Thymus (tissue), 11 donors: ENCODE results near the gene ACADSB. TPM values are rescaled to one million over a fixed set of nuclear protein-coding genes. Genes with fewer than 3 reads are reported as not detected.

ENCODE experiments used
- DNase-seq, 9 donors: peaks; one replicate each; pipeline ENCODE4 v3.0.0-alpha.2; 2013; ENCODE audit warnings: low spot score in 9 of 9, low read depth in 6 of 9, missing footprints in 1 of 9
- H3K27ac ChIP-seq, 2 donors: one replicate each; pipeline ENCODE4 v1.5.1; 2013; ENCODE audit warnings: control low read depth in 1 of 2, low read depth in 1 of 2, low read length in 1 of 2, mild to moderate bottlenecking in 1 of 2, moderate library complexity in 1 of 2
- H3K27me3 ChIP-seq, 2 donors: one replicate each; pipeline ENCODE4 v1.5.1; 2013; ENCODE audit warnings: low read length in 1 of 2; ENCODE audit not compliant: control insufficient read depth in 2 of 2, insufficient read depth in 1 of 2
- H3K36me3 ChIP-seq, 2 donors: one replicate each; pipeline ENCODE4 v1.5.1; 2013; ENCODE audit warnings: low read length in 1 of 2, mild to moderate bottlenecking in 1 of 2, moderate library complexity in 1 of 2; ENCODE audit not compliant: control insufficient read depth in 2 of 2, insufficient read depth in 2 of 2
- H3K4me1 ChIP-seq, 2 donors: one replicate each; pipeline ENCODE4 v1.5.1; 2013; ENCODE audit warnings: low read length in 2 of 2; ENCODE audit not compliant: control insufficient read depth in 2 of 2, insufficient read depth in 2 of 2
- H3K4me3 ChIP-seq, 2 donors: one replicate each; pipeline ENCODE4 v1.5.1; 2013; ENCODE audit warnings: low read length in 2 of 2, control low read depth in 1 of 2, mild to moderate bottlenecking in 1 of 2
- H3K9me3 ChIP-seq, 2 donors: one replicate each; pipeline ENCODE4 v1.5.1; 2013; ENCODE audit warnings: low read length in 1 of 2, mild to moderate bottlenecking in 1 of 2; ENCODE audit not compliant: control insufficient read depth in 2 of 2, insufficient read depth in 1 of 2
- WGBS: extraction: QIAGEN DNeasy Blood & Tissue Kit; methylation state at CpG from one replicate; pipeline ENCODE4 v1.1.7; 2013; 5-methylcytosine and 5-hydroxymethylcytosine counted together
- polyA plus RNA-seq: library from polyadenylated mRNA; stranded (reverse); fragments of 200-250 nt; gene quantifications from one replicate; pipeline ENCODE4 v1.2.3, GENCODE V29; 2013
- total RNA-seq: library from RNA; stranded (reverse); fragments of 120-200 nt; gene quantifications from one replicate; pipeline ENCODE4 v1.2.4, GENCODE V29; 2013
- donor health status: healthy.

Gene ACADSB
- total and polyA plus RNA-seq, 2 donors, result 5.9 to 11.0 TPM

DNA sequence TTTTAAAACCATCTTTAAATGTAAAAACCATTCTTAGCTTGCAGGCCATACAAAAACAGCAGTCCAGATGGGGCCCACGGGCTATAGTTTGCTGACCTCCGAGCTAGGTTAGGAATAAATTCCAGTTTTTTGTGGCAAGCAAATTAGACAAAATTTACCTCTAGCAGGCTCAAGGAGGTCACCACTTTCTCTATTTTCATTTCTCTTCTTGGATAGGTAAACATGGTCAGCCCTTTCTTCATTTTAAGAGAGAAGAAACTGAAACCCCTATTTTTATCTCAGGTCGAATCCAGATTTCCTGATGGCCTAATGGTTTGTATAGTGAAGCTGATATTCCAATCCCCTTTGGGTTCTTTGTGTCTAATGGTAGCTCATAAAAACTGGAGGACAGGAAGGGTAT is 10.9 kb upstream of the ACADSB start:
- Histone ChIP-seq H3K4me3 (no peak overlapping the region), H3K9me3 (no peaks in the 10 kb centered on the region), H3K27me3 (no peaks in the 10 kb centered on the region), H3K4me1 (no peaks in the 10 kb centered on the region), H3K27ac (no peak overlapping the region), H3K36me3 (peaks cover 31 to 35% of the 10 kb centered on the region in 2 donors)
- DNase-seq, result no peak
- 97% methylated on average over 3 of the region's 3 CpGs for WGBS

- Histone ChIP-seq H3K4me1 (no peaks in the 10 kb centered on the region), H3K9me3 (no peaks in the 10 kb centered on the region), H3K4me3 (no peak overlapping the region), H3K36me3 (peaks cover 31 to 35% of the 10 kb centered on the region in 2 donors), H3K27me3 (no peaks in the 10 kb centered on the region), H3K27ac (no peak overlapping the region)
- WGBS, result 98% methylated on average over 6 of the region's 6 CpGs
- no peak for DNase-seq
Observed at GRCh38 chr10:122998360-122998917, 10.4 kb upstream of the ACADSB start.

DNA sequence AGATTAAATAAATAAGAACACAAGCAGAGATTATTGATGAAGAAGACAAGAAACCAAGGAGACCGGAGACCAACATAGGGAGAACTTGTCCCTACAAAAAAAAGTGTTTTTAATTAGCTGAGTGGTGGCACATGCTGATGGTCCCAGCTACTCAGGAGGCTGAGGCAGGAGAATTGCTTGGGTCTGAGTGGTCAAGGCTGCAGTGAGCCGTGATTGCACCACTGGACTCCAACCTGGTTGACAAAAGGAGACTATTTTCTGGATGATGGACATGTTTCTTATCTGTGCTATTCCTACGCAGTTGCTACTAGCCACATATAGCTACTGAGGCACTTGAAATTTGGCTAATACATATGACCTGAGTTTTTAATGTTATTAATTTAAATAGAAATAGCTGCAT is 9.9 kb upstream of the ACADSB start:
- Histone ChIP-seq H3K4me3 (no peak overlapping the region), H3K27me3 (no peaks in the 10 kb centered on the region), H3K27ac (no peak overlapping the region), H3K4me1 (no peaks in the 10 kb centered on the region), H3K36me3 (peaks cover 27 to 31% of the 10 kb centered on the region in 2 donors), H3K9me3 (no peaks in the 10 kb centered on the region)
- WGBS, result 98% methylated on average over 3 of the region's 3 CpGs
- no peak for DNase-seq

DNA sequence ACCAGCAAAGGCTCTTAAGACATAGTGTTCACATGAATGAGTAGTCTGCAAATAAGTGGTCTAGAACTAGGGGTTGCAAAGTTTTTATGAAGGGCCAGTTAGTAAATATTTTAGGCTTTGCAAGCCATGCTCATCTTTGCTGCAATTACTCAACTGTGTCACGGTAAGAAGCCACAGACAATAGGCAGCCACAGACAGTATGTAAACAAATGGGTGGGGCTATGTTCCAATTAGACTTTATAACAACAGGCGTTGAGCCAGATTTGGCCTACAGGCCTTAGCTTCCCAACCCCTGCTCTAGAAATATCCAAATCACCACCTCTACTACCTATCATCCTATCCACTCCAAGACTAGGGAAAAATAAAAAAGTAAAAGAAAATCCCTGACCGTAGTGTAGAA is 9.5 kb upstream of the ACADSB start:
- Histone ChIP-seq H3K27me3 (no peaks in the 10 kb centered on the region), H3K36me3 (peaks cover 23 to 27% of the 10 kb centered on the region in 2 donors), H3K27ac (no peak overlapping the region), H3K9me3 (no peaks in the 10 kb centered on the region), H3K4me1 (no peaks in the 10 kb centered on the region), H3K4me3 (no peak overlapping the region)
- DNase-seq, result no peak
- 97% methylated on average over 3 of the region's 3 CpGs for WGBS

DNA sequence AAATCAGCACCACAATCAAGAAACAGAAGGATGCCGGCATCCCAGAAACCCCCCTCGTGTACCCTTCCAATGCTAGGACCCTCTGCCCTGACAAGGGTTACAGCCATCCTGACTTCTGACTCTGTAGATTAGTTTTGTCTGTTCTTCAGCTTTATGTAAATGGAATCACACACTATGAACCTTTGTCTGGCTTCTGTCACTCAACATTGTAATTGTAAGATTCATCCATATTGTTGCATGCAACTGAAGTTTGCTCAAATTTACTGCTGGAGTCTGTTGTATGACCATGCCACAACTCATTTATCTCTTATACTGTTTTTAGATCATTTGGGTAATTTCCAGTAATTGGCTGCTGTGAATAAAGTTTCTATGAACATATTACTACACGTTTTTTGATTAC is 8.7 kb upstream of the ACADSB start:
- no peak for DNase-seq
- 97% methylated on average over 3 of the region's 3 CpGs for WGBS
- Histone ChIP-seq H3K27me3 (no peaks in the 10 kb centered on the region), H3K36me3 (peaks cover 19 to 22% of the 10 kb centered on the region in 2 donors), H3K9me3 (no peaks in the 10 kb centered on the region), H3K4me3 (no peak overlapping the region), H3K4me1 (no peaks in the 10 kb centered on the region), H3K27ac (no peak overlapping the region)

GRCh38 chr10:123001370-123001769 is 7.4 kb upstream of the ACADSB start:
- Histone ChIP-seq H3K27me3 (no peaks in the 10 kb centered on the region), H3K4me1 (no peaks in the 10 kb centered on the region), H3K4me3 (no peak overlapping the region), H3K36me3 (peaks cover 10 to 13% of the 10 kb centered on the region in 2 donors), H3K9me3 (no peaks in the 10 kb centered on the region), H3K27ac (no peak overlapping the region)
- DNase-seq, result no peak
- over 99% methylated on average over 2 of the region's 2 CpGs for WGBS

- no peak for DNase-seq
- Histone ChIP-seq H3K4me1 (peaks cover 4 to 6% of the 10 kb centered on the region in 2 donors), H3K27ac (no peak overlapping the region), H3K4me3 (no peak overlapping the region), H3K9me3 (peaks cover 0 to 4% of the 10 kb centered on the region in 2 donors), H3K27me3 (no peaks in the 10 kb centered on the region), H3K36me3 (no peaks in the 10 kb centered on the region)
- 99% methylated on average over 2 of the region's 2 CpGs for WGBS
Observed at GRCh38 chr10:123004298-123004697, 4.5 kb upstream of the ACADSB start.

DNA sequence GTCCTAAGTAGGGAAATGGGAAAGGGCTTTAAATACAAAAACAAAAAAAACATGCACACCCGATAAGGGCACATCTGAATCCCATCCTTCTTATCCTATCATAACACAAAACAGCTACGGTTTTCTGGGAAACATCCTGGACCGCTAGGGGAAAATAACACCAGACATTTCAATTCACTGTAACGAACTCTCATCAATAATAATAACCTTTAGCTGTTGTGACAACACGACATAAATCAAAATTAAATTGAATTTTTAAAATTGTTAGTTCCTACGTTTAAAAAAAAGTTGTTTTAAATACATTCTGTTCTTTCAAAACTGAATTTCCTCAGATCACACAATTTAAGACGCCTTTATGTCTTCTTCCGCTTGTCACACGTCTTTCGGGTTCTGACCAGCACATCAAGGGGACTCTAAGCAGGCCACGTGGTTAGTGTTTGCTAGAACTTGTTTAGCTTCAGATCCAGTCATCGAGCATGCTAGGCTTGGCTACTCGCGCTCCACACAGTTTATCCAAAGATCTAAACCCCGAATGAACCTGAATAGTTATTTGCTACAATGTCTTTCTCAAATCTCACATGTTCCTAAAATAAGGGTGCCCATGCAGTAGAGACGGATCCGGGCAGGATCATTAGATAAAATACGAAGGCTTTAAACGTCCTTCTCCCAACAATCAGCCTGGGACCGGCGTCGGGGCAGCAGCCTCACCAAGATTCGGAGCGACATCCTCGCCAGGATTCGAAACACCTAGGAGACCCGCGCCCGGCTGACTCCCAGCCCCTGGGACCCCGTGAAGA is 1.1 kb upstream of the ACADSB start:
- H3K9me3 ChIP-seq, result peaks cover 0 to 4% of the 10 kb centered on the region in 2 donors
- peak overlapping the region; percentile 95 to 99 for H3K27ac ChIP-seq
- H3K27me3 ChIP-seq, result no peaks in the 10 kb centered on the region
- no peaks in the 10 kb centered on the region for H3K36me3 ChIP-seq
- DNase-seq, result peak; percentile 19 to 75 (median 42)
- H3K4me3 ChIP-seq, result peak overlapping the region; percentile 95 to 99
- WGBS, result 9% methylated on average over 30 of the region's 30 CpGs
- H3K4me1 ChIP-seq, result peaks cover 9 to 10% of the 10 kb centered on the region in 2 donors

DNA sequence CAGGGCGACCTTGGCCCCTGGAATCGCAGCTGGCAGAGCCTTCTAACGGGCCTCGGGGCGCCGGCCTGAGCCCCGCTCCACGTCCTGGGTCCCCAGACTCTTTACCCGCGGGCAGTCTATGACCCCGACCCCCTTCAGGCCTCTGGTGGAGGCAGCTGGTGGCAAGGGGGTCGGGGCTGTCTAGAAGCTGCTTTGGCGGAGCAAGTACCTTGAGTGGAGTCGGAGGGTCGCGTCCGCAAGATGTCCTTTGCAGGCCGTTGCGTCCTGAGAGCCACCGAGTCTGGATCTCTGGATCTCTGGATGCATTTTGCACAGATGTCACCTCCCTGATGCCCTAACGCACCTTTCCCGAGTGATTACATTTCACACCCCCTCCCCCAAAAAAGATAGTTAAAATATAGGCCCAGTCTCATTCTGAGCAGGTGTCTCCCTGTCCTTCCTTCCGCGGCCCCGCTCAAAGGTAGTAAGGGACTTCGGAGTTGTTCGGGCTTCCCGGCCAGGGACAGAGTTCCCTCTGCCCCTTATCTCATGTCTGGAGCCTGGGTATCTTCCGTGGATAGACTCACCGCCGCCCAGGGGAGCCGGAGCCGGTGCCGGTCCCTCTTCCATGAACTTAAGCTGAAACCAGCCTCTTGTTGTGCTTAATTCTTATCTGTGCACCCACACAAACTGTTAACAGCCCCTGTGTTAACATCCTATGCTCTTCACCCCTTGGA is 457 bp downstream of the ACADSB start:
- no peaks in the 10 kb centered on the region for H3K27me3 ChIP-seq
- DNase-seq, result peak in 5 of 9 donors; percentile 3 to 34 (median 10)
- peaks cover 0 to 4% of the 10 kb centered on the region in 2 donors for H3K9me3 ChIP-seq
- H3K4me3 ChIP-seq, result peak overlapping the region; percentile 95 to 99
- 1% methylated on average over 34 of the region's 34 CpGs for WGBS
- H3K27ac ChIP-seq, result peak overlapping the region; percentile 55 to 68
- H3K36me3 ChIP-seq, result no peaks in the 10 kb centered on the region
- peaks cover 9 to 10% of the 10 kb centered on the region in 2 donors for H3K4me1 ChIP-seq
